Femur (tissue), 1 donor: Measurements from ENCODE around the gene LRCH1.
"Not testable (repeated sequence)": the region's sequence is repeated elsewhere in the genome, so short reads cannot be mapped to it uniquely, and the experiment has no call there.

Experiments
- DNase-seq: peaks from one replicate; pipeline ENCODE4 v3.0.0-alpha.2; 2017

Gene LRCH1, protein sequence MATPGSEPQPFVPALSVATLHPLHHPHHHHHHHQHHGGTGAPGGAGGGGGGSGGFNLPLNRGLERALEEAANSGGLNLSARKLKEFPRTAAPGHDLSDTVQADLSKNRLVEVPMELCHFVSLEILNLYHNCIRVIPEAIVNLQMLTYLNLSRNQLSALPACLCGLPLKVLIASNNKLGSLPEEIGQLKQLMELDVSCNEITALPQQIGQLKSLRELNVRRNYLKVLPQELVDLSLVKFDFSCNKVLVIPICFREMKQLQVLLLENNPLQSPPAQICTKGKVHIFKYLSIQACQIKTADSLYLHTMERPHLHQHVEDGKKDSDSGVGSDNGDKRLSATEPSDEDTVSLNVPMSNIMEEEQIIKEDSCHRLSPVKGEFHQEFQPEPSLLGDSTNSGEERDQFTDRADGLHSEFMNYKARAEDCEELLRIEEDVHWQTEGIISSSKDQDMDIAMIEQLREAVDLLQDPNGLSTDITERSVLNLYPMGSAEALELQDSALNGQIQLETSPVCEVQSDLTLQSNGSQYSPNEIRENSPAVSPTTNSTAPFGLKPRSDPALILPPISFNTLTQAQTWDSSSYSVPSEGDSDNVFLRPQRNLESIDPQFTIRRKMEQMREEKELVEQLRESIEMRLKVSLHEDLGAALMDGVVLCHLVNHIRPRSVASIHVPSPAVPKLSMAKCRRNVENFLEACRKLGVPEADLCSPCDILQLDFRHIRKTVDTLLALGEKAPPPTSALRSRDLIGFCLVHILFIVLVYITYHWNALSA

DNA sequence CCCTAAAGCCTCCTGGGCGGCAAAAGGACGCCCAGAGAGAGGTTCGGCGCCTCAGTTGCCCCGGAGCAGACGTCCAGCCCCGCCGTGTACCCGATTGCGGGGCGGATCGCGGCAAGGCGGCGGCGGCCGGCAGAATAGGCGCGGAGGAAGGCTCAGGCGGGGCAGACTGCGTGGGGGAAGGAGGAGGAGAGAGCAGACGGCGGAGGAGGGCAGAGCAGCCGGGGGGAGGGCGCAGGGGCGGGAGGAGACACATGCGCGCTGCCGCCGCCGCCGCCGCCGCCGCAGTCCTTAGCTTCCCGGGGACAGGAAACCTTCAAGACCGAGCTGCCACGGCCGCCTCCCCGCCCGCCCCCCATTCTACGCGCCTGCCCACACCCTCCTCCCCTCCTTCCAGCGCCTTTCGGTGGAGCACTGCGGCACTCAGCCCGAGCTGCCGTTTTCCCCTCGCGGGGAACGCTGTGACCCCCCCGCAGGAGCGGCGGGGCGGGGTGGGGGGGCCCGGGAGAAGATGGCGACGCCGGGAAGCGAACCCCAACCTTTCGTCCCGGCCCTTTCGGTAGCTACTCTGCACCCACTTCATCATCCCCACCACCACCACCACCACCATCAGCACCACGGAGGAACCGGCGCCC, at the start of gene LRCH1:
Gene LRCH1 (plus strand): TSS at position 282 of the 632 bp plus-strand sequence. CDS start 227 bp downstream, at position 509.
- peak; percentile 95 for DNase-seq

DNA sequence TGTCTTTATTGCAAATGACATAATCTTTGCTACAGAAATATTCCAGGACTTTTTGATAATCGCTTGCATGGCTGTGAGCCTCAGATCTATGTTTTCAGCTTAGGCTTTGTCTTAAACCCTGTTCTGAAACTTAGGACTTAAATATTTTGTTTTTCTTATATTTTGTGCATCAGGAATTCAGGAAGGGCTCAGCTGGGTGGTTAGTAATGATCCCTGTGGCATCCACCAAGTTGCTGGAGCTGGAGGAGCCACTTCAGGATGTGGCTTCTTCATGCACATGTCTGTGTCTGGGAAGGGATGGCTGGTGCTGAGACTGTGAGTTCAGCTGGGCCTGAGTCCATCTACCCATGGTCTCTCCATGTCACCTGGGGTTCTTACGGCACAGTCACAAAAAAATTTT, 48.9 kb upstream of the LRCH1 start:
- no peak for DNase-seq

DNA sequence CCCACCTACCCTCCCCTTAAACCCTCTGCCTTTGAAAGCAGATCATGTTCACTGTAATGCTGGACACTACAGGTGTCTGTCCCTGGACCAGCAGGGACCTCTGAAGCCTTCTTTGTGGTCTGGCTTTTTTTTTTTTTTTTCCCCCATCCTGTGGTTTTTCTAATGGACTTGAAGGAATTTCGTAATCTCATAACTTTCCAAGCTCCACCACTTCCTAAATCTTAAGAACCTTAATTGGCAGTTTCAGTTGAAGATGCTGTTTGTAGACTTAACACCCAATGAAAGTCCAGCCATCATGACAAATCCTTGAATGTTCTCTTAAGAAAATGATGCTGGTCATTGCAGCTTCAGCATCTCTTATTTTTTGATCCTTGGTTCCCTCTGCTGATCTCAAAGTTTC, 45.0 kb upstream of the LRCH1 start:
- no peak for DNase-seq

- DNase-seq: no peak
Measured at GRCh38 chr13:46509981-46510380, 43.0 kb upstream of the LRCH1 start.

DNA sequence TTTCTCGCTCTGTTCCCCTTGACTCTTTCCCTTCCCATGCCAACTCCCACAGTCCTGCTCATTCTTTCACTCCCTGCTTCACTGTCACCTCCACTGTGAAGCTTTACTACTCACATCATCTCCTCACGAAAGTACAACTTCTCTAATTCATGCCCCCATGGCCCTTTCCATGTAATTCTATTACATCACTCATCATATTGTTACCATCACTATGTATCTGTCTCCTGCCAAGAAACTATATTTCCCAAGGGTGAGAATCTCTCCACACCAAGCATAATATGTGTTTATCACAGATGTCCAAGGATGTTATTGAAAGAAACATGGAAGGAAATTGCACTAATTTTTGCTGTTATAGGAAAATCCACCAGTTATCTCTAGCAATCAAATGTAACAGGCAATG, 37.2 kb upstream of the LRCH1 start:
- DNase-seq: no peak

- no peak for DNase-seq
Measured at GRCh38 chr13:46516599-46517338, 36.2 kb upstream of the LRCH1 start.

GRCh38 chr13:46517748-46518147, 35.2 kb upstream of the LRCH1 start:
- not testable (repeated sequence) for DNase-seq

DNA sequence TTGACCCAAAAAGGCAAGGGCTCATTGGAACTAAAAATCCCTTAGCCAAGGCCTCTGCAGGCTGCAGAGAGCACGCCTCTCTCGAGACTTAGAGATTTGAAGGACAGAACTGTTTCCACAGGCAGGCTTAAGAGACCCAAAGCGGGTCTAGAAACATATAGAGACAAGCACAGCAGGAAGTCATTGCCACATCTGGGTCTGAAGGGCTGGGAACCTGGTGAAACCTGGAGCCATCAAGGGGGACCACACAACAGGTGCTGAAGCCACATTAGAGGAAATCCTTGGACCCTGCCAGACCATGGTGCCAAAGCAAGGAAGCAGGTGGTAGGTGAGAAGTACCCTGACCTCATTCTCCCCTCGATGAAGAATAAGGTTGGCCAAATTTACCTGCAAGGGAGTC, 33.8 kb upstream of the LRCH1 start:
- DNase-seq: no peak

DNA sequence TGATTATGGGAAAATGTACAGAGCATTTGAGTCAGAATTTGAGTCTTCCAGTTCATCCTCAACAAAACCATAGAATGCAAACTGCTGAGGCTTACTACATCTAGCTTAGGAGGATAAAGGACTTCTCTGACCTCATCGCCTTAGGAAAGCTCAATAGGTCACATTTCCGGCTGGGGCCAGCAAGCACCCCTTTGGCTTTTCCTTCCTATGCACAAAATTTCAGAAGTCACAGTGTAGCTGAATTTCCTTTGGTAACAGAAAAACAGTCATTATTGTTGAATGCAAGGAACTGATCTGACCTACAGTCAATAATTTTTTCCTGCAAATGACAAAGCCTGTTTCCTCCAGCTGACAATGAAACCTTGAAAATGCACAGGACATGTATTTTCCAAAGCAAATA, 32.8 kb upstream of the LRCH1 start:
- peak; percentile 33 for DNase-seq

- no peak for DNase-seq
Measured at GRCh38 chr13:46521486-46521885, 31.5 kb upstream of the LRCH1 start.

DNA sequence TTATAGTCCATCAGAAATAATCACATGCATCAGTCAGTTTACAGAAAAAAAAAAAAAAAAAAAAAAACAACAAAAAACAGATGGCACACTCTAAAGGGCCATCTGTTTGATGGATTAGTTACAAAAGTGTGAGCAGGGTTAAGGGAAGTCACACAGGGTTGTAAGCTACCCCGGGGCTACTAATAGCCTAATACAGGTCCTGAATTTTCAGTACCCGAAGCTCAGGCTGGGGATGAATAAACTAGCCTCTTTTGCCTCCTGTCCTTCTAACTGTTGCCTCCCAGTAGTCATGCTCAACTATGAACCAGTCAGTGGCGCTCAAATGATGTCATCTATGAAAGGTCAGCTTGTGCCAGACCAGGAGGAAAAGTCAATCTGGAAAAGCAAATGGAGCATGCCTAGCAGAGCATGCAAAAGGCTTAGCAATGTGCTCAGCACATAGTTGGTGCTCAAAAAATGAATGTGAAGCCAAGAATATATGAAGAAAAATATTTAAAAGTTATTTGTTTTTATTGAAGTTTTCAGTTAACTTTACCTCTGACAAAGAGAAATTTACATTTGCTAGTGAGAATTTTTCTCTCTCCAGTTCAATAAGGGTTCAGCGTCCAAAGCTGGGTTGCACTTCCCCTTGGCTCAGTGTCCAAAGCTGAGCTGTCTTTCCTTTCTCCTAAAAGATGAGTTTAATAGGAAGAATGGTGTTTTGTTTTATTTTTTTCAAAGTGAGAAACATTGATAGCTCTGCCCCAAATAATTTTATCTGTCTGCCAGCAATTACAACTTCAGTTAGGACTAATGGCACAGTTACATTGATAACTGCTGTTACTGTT, 30.8 kb upstream of the LRCH1 start:
- peak; percentile 30 for DNase-seq

DNA sequence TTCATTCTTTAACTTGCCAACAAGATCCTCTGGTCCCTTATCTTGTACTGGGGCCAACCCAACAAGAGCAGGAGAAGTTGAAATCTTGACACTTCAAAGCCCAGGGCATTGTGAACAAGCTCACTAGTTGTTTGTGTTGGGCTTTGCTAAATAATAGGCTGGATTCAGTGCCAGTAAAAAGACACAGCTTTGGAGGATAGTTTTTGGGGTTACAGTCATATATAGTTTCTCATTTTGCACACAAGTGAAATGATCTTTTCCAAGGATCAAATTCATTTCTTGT, 30.3 kb upstream of the LRCH1 start:
- DNase-seq: no peak

GRCh38 chr13:46523972-46524752, 28.8 kb upstream of the LRCH1 start:
- peak; percentile 27 for DNase-seq

DNA sequence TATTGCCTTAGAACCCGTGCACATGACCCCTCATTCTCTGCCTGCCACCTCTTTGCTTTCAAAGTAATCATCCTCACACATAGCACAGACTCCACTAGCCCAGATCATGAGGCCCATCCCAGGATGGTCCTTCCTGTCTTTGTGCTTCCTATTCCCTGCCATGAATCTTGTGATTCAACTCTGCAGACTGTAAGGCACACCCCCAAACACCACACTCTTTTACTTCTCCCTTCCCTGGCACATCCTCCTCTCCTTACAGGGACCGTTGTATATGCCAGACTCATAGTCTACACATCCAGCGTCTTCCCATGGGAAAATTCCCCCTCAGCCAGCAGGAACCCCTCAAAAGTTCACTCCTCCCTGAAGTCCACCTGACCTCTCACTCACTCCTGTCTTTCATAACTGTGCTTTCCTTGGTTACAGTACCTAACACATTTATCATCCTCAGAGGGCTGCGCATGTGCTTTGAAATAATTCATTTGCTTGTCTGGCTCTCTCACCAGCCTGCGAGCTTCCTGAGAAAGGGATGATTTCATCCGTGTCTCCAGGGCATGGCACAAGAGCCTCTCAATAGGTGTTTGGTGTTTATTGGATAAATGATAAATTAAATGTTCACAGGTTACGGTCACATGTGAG, 26.8 kb upstream of the LRCH1 start:
- DNase-seq: no peak

DNA sequence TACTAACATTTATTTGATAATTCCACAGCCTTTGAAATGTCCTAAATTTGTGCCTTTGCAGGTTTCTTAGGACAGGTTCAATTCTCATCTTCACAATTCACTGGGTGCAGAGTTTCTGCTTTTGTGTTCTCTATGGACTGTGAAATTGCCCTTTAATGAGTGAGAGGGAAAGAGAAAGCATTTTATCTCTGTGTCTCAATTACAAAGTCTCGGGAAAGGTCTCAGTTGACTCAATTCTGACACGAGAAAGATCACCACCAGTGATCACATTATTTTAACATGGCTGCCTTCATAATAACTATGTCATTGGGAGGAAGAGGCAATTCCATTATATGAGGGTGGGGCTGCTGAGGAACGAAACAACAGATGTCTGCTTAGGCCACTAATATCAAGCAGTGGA, 26.2 kb upstream of the LRCH1 start:
- no peak for DNase-seq

- DNase-seq: no peak
Measured at GRCh38 chr13:46527237-46527636, 25.7 kb upstream of the LRCH1 start.

DNA sequence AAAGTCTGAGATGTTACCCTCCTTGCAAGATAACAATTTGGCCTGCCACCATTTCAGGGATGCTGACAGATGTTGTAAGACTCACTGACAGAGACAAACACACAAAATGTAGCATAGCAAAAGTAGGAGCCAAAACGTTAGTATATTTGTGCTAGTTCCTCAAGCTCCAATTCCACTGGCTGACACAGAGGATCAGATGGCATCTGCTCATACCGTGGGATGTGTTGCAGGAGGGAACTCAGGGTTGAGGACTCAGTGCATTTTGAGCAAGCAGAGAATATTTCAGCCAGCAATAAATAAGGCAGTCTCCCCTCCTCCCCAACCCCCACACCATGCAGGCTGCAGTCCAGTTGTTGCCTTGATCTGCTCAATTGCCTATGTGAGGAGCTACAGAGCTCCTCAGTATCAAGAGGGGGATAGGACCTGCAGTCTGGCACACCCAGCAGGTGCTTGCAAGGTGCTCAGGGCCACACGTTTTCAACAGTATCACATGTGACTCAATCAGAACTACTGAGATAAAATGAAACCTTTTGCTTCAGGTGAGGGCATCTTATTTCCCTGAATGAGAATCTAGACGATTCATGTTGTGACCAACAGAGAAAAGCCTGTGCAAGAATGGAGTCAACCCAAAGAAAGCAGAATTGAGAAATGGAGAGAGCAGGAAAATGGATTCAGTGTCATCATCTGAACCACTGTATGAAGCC, 23.6 kb upstream of the LRCH1 start:
- no peak for DNase-seq

- DNase-seq: no peak
Measured at GRCh38 chr13:46530084-46530935, 22.7 kb upstream of the LRCH1 start.

- DNase-seq: no peak
Measured at GRCh38 chr13:46531953-46532352, 21.0 kb upstream of the LRCH1 start.
